ENCODE data around the gene KCNJ11. TPM values are rescaled to one million over a fixed set of nuclear protein-coding genes. Genes with fewer than 3 reads are reported as not detected.

KCNJ11 gene
- total and polyA plus RNA-seq, 2 experiments from 2014 or later, result not detected

GRCh38 chr11:17423533-17424310 is 35.3 kb upstream of the KCNJ11 start:
- no peaks in the 10 kb centered on the region for H3K9me3 ChIP-seq (ENCODE audit: low read depth)
- peaks cover 14% of the 10 kb centered on the region for H3K27me3 ChIP-seq (replicated peaks; ENCODE audit: insufficient read depth)
- no peaks in the 10 kb centered on the region for H3K79me2 ChIP-seq (ENCODE audit: insufficient read depth)
- H3K36me3 ChIP-seq (ENCODE audit: low read depth), result no peaks in the 10 kb centered on the region
- no peak overlapping the region for H3K9ac ChIP-seq
- no peaks in the 10 kb centered on the region for H4K20me1 ChIP-seq (ENCODE audit: insufficient read depth)
- in situ Hi-C loops (cut with MboI), result no loop called here
- TF ChIP-seq EZH2 (IDR thresholded peaks at IDR 0.05; ENCODE audit: insufficient read depth, poor library complexity, severe bottlenecking), result no peak
- TF ChIP-seq EZH2phosphoT487 (IDR thresholded peaks at IDR 0.05; ENCODE audit: insufficient read depth, low read depth), result no peak
- no peaks in the 10 kb centered on the region for H3K9me2 ChIP-seq (ENCODE audit: insufficient read depth)
- 53 to 57% methylated on average over 11 of the region's 11 CpGs for WGBS, 2 experiments (ENCODE audit: low coverage in 1 of 2, low lambda C conversion rate in 2 of 2, missing lambda C conversion rate in 2 of 2)
- no peak overlapping the region for H2AFZ ChIP-seq
- no peaks in the 10 kb centered on the region for H3F3A ChIP-seq (ENCODE audit: insufficient read depth)
- no peak overlapping the region for H3K4me3 ChIP-seq
- H3K4me2 ChIP-seq (ENCODE audit: unreplicated experiment), result no peak overlapping the region
- no peak overlapping the region for H3K27ac ChIP-seq
- no peaks in the 10 kb centered on the region for H3K4me1 ChIP-seq (ENCODE audit: insufficient read depth)
- DNase-seq, result no peak

DNA sequence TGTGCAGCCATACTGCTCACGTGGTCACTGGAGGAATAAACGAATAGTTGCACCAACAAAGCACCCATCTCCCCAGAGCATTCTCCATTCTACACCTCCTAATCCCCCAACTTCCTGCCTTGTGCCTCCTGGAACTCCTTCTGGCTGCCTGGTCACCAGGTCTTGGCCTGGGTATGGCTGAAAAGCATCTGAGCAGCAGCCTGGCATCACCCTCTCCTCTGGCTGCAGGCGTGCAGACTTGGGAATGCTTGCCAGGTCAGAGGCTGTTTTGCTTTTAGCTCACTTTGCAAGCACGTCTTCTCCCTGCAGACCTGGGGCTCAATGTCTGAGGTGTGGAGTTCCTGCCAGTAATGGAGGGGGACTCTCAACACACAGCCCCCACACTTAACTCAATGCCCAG is 33.3 kb upstream of the KCNJ11 start:
- no peak overlapping the region for H3K4me2 ChIP-seq (ENCODE audit: unreplicated experiment)
- H4K20me1 ChIP-seq (ENCODE audit: insufficient read depth), result no peaks in the 10 kb centered on the region
- H3K9ac ChIP-seq, result no peak overlapping the region
- H2AFZ ChIP-seq, result no peak overlapping the region
- WGBS, 2 experiments (ENCODE audit: low coverage in 1 of 2, low lambda C conversion rate in 2 of 2, missing lambda C conversion rate in 2 of 2), result 23% methylated on average over 4 of the region's 4 CpGs
- in situ Hi-C loops (cut with MboI), result no loop called here
- no peaks in the 10 kb centered on the region for H3K9me3 ChIP-seq (ENCODE audit: low read depth)
- peaks cover 19% of the 10 kb centered on the region for H3K27me3 ChIP-seq (replicated peaks; ENCODE audit: insufficient read depth)
- H3K4me3 ChIP-seq, result no peak overlapping the region
- H3F3A ChIP-seq (ENCODE audit: insufficient read depth), result no peaks in the 10 kb centered on the region
- no peaks in the 10 kb centered on the region for H3K4me1 ChIP-seq (ENCODE audit: insufficient read depth)
- TF ChIP-seq EZH2phosphoT487 (IDR thresholded peaks at IDR 0.05; ENCODE audit: insufficient read depth, low read depth) (no peak), EZH2 (IDR thresholded peaks at IDR 0.05; ENCODE audit: insufficient read depth, poor library complexity, severe bottlenecking) (no peak)
- H3K36me3 ChIP-seq (ENCODE audit: low read depth), result no peaks in the 10 kb centered on the region
- no peak for DNase-seq
- H3K27ac ChIP-seq, result no peak overlapping the region
- H3K79me2 ChIP-seq (ENCODE audit: insufficient read depth), result no peaks in the 10 kb centered on the region
- H3K9me2 ChIP-seq (ENCODE audit: insufficient read depth), result no peaks in the 10 kb centered on the region

DNA sequence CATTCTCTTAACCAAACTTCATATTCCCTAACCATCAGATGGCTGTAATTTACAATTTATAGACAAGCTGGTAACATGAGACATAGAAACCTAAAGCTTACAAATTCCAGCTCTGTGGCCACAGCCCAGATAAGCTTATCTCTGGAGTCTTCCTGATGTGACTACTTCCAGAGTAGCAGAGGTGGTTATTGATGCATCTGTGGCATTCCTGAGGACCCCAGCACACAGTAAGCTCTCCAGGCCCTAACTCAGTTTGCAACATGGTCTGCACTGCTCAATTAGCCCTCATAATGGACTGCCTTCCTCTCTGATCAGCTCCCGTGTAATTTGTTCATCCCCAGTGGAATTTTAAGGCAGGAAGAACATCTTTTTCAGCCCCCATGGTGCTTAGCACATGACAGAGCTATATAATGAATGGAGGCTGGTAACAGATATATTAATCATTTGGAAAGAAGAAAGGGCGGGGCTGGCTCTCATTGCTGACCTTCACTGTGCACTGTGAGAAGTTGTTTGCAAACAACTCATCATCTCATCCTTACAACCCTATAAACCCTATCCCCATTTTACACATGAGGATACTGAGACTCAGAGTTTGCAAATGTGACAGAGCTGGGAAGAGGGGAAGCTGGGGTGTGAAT is 30.1 kb upstream of the KCNJ11 start:
- no peak for DNase-seq
- no peaks in the 10 kb centered on the region for H3K9me2 ChIP-seq (ENCODE audit: insufficient read depth)
- in situ Hi-C loops (cut with MboI), result no loop called here

DNA sequence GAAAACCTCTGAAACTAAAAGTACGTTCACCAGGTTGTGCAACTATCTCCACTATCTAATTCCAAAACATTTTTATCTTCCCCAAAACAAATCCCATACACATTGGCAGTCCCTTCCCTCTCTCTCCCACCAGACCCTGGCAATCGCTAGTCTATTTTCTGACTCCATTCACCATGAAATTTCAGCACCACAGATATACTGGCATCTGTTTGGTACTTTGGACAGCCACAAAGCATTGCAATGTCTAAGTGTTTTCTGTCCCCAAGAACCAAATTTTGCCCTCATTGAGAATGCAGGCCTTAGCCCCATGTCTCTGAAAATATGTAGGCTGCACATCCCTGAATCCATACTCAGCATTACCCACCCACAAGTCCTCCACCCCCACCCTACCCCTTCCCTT is 28.0 kb upstream of the KCNJ11 start:
- in situ Hi-C loops (cut with MboI), result no loop called here
- no peak for DNase-seq
- H3F3A ChIP-seq (ENCODE audit: insufficient read depth), result no peaks in the 10 kb centered on the region
- no peak overlapping the region for H3K4me3 ChIP-seq
- 20 to 22% methylated on average over 2 of the region's 2 CpGs for WGBS, 2 experiments (ENCODE audit: low coverage in 1 of 2, low lambda C conversion rate in 2 of 2, missing lambda C conversion rate in 2 of 2)
- peaks cover 16% of the 10 kb centered on the region; the same call in 1 of the 2 replicates for H3K27me3 ChIP-seq (replicated peaks; ENCODE audit: insufficient read depth)
- H3K4me1 ChIP-seq (ENCODE audit: insufficient read depth), result no peaks in the 10 kb centered on the region
- H3K36me3 ChIP-seq (ENCODE audit: low read depth), result no peaks in the 10 kb centered on the region
- TF ChIP-seq EZH2 (IDR thresholded peaks at IDR 0.05; ENCODE audit: insufficient read depth, poor library complexity, severe bottlenecking), result no peak
- no peak for TF ChIP-seq EZH2phosphoT487 (IDR thresholded peaks at IDR 0.05; ENCODE audit: insufficient read depth, low read depth)
- H4K20me1 ChIP-seq (ENCODE audit: insufficient read depth), result no peaks in the 10 kb centered on the region
- H2AFZ ChIP-seq, result no peak overlapping the region
- H3K9ac ChIP-seq, result no peak overlapping the region
- no peak overlapping the region for H3K4me2 ChIP-seq (ENCODE audit: unreplicated experiment)
- no peaks in the 10 kb centered on the region for H3K79me2 ChIP-seq (ENCODE audit: insufficient read depth)
- H3K9me2 ChIP-seq (ENCODE audit: insufficient read depth), result no peaks in the 10 kb centered on the region
- no peak overlapping the region for H3K27ac ChIP-seq
- H3K9me3 ChIP-seq (ENCODE audit: low read depth), result no peaks in the 10 kb centered on the region

More for the DNA sequence above, 30.1 kb upstream of the KCNJ11 start:
- no peak overlapping the region for H2AFZ ChIP-seq
- H3F3A ChIP-seq (ENCODE audit: insufficient read depth), result no peaks in the 10 kb centered on the region
- H3K27ac ChIP-seq, result no peak overlapping the region
- H3K4me1 ChIP-seq (ENCODE audit: insufficient read depth), result no peaks in the 10 kb centered on the region
- TF ChIP-seq EZH2phosphoT487 (IDR thresholded peaks at IDR 0.05; ENCODE audit: insufficient read depth, low read depth) (no peak), EZH2 (IDR thresholded peaks at IDR 0.05; ENCODE audit: insufficient read depth, poor library complexity, severe bottlenecking) (no peak)
- no peaks in the 10 kb centered on the region for H3K36me3 ChIP-seq (ENCODE audit: low read depth)
- no peaks in the 10 kb centered on the region for H4K20me1 ChIP-seq (ENCODE audit: insufficient read depth)
- H3K27me3 ChIP-seq (replicated peaks; ENCODE audit: insufficient read depth), result peaks cover 19% of the 10 kb centered on the region
- WGBS, 2 experiments (ENCODE audit: low coverage in 1 of 2, low lambda C conversion rate in 2 of 2, missing lambda C conversion rate in 2 of 2), result 19 to 22% methylated on average over 2 of the region's 2 CpGs
- no peaks in the 10 kb centered on the region for H3K79me2 ChIP-seq (ENCODE audit: insufficient read depth)
- no peak overlapping the region for H3K9ac ChIP-seq
- no peak overlapping the region for H3K4me3 ChIP-seq
- H3K4me2 ChIP-seq (ENCODE audit: unreplicated experiment), result no peak overlapping the region
- no peaks in the 10 kb centered on the region for H3K9me3 ChIP-seq (ENCODE audit: low read depth)
